ENCODE data around the gene PAK5.

- TF ChIP-seq GATA2 (IDR thresholded peaks at IDR 0.05; ENCODE audit: low read depth, low read length) (no peak), GATA3 (IDR thresholded peaks at IDR 0.05; ENCODE audit: low read depth, low read length) (no peak)
Measured at GRCh38 chr20:9514461-9515213, 324.2 kb downstream of the PAK5 start, which contains the start of gene LAMP5.

Data from SH-SY5Y (cell line).